ENCODE data around the gene EXOC3L2. TPM values are rescaled to one million over a fixed set of nuclear protein-coding genes. Genes with fewer than 3 reads are reported as not detected.

Gene EXOC3L2
- total and polyA plus RNA-seq, 2 donors from 2014 or later: 15.4 to 19.0 TPM

DNA sequence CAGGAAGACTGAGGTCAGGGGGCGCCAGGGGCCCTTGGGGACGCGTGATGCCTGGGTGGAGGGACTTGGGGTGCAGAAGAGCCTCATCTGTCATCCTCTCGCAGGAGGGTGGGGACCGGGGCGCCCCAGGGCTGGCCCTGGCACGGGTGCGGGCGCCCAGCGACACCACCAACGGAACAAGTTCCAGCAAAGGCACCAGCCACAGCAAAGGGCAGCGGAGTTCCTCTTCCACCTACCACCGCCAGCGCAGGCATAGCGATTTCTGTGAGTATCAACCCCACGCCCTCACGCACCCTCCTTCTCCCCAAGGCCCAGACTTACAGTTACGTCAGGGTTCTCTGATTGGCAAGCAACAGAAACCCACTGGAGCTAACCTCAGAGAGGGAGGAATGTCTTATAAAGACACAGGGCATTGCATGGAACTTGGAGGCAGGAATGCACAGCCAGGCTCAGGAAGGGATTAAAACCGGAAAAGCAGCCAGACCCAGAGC lies 35.3 kb upstream of the EXOC3L2 start:
- intact Hi-C loops (cut with DNase I): no loop called here
- no peak overlapping the region for H3K27ac ChIP-seq (ENCODE audit: low read depth in 2 of 2, low read length in 2 of 2)
- TF ChIP-seq, protein P1, sequence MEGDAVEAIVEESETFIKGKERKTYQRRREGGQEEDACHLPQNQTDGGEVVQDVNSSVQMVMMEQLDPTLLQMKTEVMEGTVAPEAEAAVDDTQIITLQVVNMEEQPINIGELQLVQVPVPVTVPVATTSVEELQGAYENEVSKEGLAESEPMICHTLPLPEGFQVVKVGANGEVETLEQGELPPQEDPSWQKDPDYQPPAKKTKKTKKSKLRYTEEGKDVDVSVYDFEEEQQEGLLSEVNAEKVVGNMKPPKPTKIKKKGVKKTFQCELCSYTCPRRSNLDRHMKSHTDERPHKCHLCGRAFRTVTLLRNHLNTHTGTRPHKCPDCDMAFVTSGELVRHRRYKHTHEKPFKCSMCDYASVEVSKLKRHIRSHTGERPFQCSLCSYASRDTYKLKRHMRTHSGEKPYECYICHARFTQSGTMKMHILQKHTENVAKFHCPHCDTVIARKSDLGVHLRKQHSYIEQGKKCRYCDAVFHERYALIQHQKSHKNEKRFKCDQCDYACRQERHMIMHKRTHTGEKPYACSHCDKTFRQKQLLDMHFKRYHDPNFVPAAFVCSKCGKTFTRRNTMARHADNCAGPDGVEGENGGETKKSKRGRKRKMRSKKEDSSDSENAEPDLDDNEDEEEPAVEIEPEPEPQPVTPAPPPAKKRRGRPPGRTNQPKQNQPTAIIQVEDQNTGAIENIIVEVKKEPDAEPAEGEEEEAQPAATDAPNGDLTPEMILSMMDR (IDR thresholded peaks at IDR 0.05; ENCODE audit: borderline replicate concordance, extremely low read depth, insufficient read depth): no peak
- no peaks in the 10 kb centered on the region for H3K27me3 ChIP-seq (ENCODE audit: control insufficient read depth, insufficient read depth, low read length)
- H3K36me3 ChIP-seq (ENCODE audit: control insufficient read depth in 2 of 3, insufficient read depth in 3 of 3, low read length in 3 of 3): peaks cover 3 to 10% (median 8%) of the 10 kb centered on the region in 3 donors
- H3K9ac ChIP-seq (ENCODE audit: low read length in 3 of 3): no peak overlapping the region
- no peaks in the 10 kb centered on the region for H3K9me3 ChIP-seq (ENCODE audit: control insufficient read depth in 2 of 3, insufficient read depth in 1 of 3, low read length in 3 of 3)
- no peak for FAIRE-seq
- no peak overlapping the region for H3K4me3 ChIP-seq (ENCODE audit: low read length in 3 of 3)
- DNase-seq: no peak
- no peaks in the 10 kb centered on the region for H3K4me1 ChIP-seq (ENCODE audit: control insufficient read depth in 2 of 3, insufficient read depth in 2 of 3, low read depth in 1 of 3, low read length in 3 of 3)

DNA sequence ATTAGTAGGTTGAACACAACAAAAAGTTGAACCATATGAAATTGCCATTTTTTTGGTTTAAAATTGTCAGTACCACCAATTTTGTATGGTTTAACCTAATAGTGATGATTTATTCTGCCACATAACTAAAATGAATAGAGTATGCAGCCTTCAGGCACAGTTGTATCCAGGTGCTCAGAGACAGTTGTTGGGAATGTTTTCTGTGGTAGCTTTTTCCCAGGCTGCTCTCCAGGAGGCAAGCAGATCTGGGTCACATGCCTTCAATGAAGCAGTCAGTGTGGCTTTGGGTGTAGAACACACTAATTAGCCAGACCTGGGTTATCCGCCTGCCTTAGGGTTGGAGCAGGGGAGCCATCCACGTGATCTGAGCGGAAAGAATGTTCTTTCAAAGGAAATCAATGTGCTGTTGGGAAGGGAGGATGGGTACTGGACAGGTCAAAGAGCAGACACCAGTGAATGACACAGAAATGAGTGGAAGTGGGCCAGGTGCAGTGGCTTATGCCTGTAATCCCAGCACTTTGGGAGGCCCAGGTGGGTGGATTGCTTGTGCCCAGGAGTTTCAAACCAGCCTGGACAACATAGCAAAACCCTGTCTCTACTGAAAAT lies 34.5 kb upstream of the EXOC3L2 start:
- FAIRE-seq: no peak
- Histone ChIP-seq H3K4me1 (ENCODE audit: control insufficient read depth in 2 of 3, insufficient read depth in 2 of 3, low read depth in 1 of 3, low read length in 3 of 3) (no peaks in the 10 kb centered on the region), H3K9ac (ENCODE audit: low read length in 3 of 3) (no peak overlapping the region), H3K4me3 (ENCODE audit: low read length in 3 of 3) (no peak overlapping the region), H3K27ac (ENCODE audit: low read depth in 2 of 2, low read length in 2 of 2) (no peak overlapping the region), H3K27me3 (ENCODE audit: control insufficient read depth, insufficient read depth, low read length) (no peaks in the 10 kb centered on the region), H3K36me3 (ENCODE audit: control insufficient read depth in 2 of 3, insufficient read depth in 3 of 3, low read length in 3 of 3) (peaks cover 3 to 10% (median 8%) of the 10 kb centered on the region in 3 donors), H3K9me3 (ENCODE audit: control insufficient read depth in 2 of 3, insufficient read depth in 1 of 3, low read length in 3 of 3) (no peaks in the 10 kb centered on the region)
- TF ChIP-seq, protein P1 (IDR thresholded peaks at IDR 0.05; ENCODE audit: borderline replicate concordance, extremely low read depth, insufficient read depth): no peak
- intact Hi-C loops (cut with DNase I): no loop called here
- DNase-seq: no peak

DNA sequence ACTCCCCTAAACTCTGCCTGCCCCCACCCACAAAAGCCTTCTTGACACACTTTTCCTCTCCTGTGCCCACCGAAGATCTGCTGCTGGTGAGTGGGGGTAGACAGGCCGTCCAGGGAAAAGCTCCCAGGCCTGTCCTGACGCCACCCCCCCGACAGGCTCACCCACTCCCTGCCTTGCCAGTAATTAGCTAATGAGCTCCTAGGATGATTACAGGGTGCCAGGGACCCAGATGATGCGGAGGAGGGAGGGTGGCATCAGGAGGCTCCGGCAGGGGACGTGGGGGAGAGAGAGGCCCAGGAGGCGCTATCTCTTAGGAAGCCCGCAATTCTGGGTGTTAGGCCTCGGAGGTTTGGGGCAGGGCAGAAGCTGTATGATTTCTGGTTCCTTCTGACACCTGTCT lies 32.9 kb upstream of the EXOC3L2 start:
- no peak for FAIRE-seq
- Histone ChIP-seq H3K4me1 (ENCODE audit: control insufficient read depth in 2 of 3, insufficient read depth in 2 of 3, low read depth in 1 of 3, low read length in 3 of 3) (no peaks in the 10 kb centered on the region), H3K9me3 (ENCODE audit: control insufficient read depth in 2 of 3, insufficient read depth in 1 of 3, low read length in 3 of 3) (no peaks in the 10 kb centered on the region), H3K4me3 (ENCODE audit: low read length in 3 of 3) (no peak overlapping the region), H3K27me3 (ENCODE audit: control insufficient read depth, insufficient read depth, low read length) (no peaks in the 10 kb centered on the region), H3K27ac (ENCODE audit: low read depth in 2 of 2, low read length in 2 of 2) (no peak overlapping the region), H3K36me3 (ENCODE audit: control insufficient read depth in 2 of 3, insufficient read depth in 3 of 3, low read length in 3 of 3) (peaks cover 0 to 6% (median 4%) of the 10 kb centered on the region in 3 donors), H3K9ac (ENCODE audit: low read length in 3 of 3) (no peak overlapping the region)
- intact Hi-C loops (cut with DNase I): no loop called here
- TF ChIP-seq, protein P1 (IDR thresholded peaks at IDR 0.05; ENCODE audit: borderline replicate concordance, extremely low read depth, insufficient read depth): no peak
- DNase-seq: no peak
